Activated T-cell treated with anti-CD3 and anti-CD28 coated beads, Interleukin-2, amount 50 U/mL, for 4 hours (primary cell): ENCODE data around the gene CAMTA1. TPM values are rescaled to one million over a fixed set of nuclear protein-coding genes. Genes with fewer than 3 reads are reported as not detected.

ENCODE experiments used
- ATAC-seq, 2 donors: fragments of 200-7000 bp; cut with Tn5 transposase; one replicate each; pipeline ENCODE4 v1.10.0; 2021
- DNase-seq: peaks from one replicate; pipeline ENCODE4 v3.0.0-alpha.2; 2020
- H3K27me3 Mint-ChIP-seq: one replicate; pipeline ENCODE4 v1.8.0; 2021; ENCODE audit warnings: low read depth, mixed read lengths
- H3K36me3 Mint-ChIP-seq: one replicate; pipeline ENCODE4 v1.8.0; 2022; ENCODE audit warnings: mixed read lengths; ENCODE audit not compliant: insufficient read depth
- H3K4me1 Mint-ChIP-seq: one replicate; pipeline ENCODE4 v1.8.0; 2021; ENCODE audit warnings: low read depth, mixed read lengths
- H3K4me3 Mint-ChIP-seq: one replicate; pipeline ENCODE4 v1.8.0; 2021; ENCODE audit warnings: mild to moderate bottlenecking, moderate library complexity, mixed read lengths
- H3K9me3 Mint-ChIP-seq: one replicate; pipeline ENCODE4 v1.8.0; 2021; ENCODE audit warnings: mixed read lengths
- total RNA-seq, 3 donors: library from RNA; stranded (reverse); gene quantifications; one replicate each; pipeline ENCODE4 v1.2.1, GENCODE V29; 2021

Gene CAMTA1
- total RNA-seq, 3 donors from 2014 or later = 47.5 to 50.3 (median 47.7) TPM

GRCh38 chr1:7338439-7338838 is 553.2 kb downstream of the CAMTA1 start:
- Mint-ChIP-seq H3K36me3 (no peaks in the 10 kb centered on the region), H3K4me3 (no peak overlapping the region), H3K27me3 (no peaks in the 10 kb centered on the region), H3K9me3 (peaks cover under 1% of the 10 kb centered on the region), H3K4me1 (no peaks in the 10 kb centered on the region)
- DNase-seq (no peak), ATAC-seq (no peak)

DNA sequence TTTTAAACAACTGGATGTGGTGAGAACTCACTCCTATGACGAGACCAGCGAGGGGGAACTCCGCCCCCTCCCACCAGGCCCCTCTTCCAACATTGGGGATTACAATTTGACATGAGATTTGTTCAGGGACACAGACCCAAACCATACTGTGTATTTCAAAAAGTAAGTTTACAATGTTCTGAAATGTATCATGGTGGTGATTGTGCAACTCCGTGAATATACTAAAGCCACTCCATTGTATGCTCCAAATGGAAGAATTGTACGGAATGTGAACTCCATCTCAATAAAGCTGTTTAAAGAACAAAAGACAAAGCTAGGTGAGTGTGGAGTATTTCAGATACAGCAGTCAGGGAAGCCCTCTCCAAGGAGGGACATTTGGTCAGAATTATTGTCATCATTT is 553.8 kb downstream of the CAMTA1 start:
- H3K36me3 Mint-ChIP-seq = no peaks in the 10 kb centered on the region
- no peak for DNase-seq
- ATAC-seq = no peak
- no peaks in the 10 kb centered on the region for H3K4me1 Mint-ChIP-seq
- H3K4me3 Mint-ChIP-seq = no peak overlapping the region
- peaks cover 3% of the 10 kb centered on the region for H3K27me3 Mint-ChIP-seq
- H3K9me3 Mint-ChIP-seq = peaks cover 4% of the 10 kb centered on the region

DNA sequence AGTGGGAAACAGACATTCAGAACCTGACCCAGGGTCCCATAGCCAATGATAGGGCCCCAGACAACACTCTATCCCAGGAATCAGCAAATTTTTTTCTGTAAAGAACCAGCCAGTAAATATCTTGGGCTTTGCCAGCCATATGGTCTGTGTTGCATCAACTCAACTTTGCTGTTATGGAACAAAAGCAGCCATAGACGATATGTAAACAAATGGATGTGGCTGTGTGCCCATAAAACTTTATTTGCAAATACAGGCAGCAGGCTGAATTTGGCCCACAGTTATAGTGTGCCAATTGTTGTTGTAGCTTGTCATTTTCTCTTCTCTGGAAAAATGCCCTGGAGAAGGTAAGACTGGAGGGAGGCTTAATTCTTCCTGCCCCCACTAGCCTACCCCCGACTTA is 554.7 kb downstream of the CAMTA1 start:
- H3K4me3 Mint-ChIP-seq = no peak overlapping the region
- H3K27me3 Mint-ChIP-seq = peaks cover 3% of the 10 kb centered on the region
- H3K9me3 Mint-ChIP-seq = peaks cover 4% of the 10 kb centered on the region
- H3K4me1 Mint-ChIP-seq = no peaks in the 10 kb centered on the region
- ATAC-seq (no peak), DNase-seq (no peak)
- no peaks in the 10 kb centered on the region for H3K36me3 Mint-ChIP-seq

- ATAC-seq = no peak
- peaks cover 4% of the 10 kb centered on the region for H3K9me3 Mint-ChIP-seq
- H3K36me3 Mint-ChIP-seq = no peaks in the 10 kb centered on the region
- H3K27me3 Mint-ChIP-seq = peaks cover 3% of the 10 kb centered on the region
- no peak for DNase-seq
- H3K4me3 Mint-ChIP-seq = no peak overlapping the region
- H3K4me1 Mint-ChIP-seq = no peaks in the 10 kb centered on the region
These were observed 556.1 kb downstream of the CAMTA1 start for GRCh38 chr1:7341145-7341905.

DNA sequence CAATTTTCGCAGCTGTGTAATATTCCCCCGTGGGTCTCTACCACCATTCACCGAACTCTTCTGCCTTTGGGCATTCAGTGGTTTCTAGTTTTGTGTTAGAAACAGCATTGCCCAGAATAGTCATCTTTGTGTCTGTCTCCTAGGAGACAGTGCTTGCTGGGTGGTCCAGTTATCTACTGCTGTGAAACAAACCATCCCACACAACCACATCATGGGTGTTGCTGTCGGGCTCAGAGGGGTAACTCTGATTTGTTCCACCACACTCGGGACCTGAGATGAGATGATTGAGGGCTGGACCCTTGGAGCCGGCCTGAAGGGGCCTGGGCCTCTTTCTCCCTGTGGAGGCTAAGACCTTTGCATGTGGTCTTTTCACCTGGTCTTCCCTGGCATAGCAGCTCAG is 558.6 kb downstream of the CAMTA1 start:
- Mint-ChIP-seq H3K4me3 (no peak overlapping the region), H3K27me3 (peaks cover 7% of the 10 kb centered on the region), H3K9me3 (peaks cover 4% of the 10 kb centered on the region), H3K36me3 (no peaks in the 10 kb centered on the region), H3K4me1 (no peaks in the 10 kb centered on the region)
- DNase-seq (no peak), ATAC-seq (no peak)

DNA sequence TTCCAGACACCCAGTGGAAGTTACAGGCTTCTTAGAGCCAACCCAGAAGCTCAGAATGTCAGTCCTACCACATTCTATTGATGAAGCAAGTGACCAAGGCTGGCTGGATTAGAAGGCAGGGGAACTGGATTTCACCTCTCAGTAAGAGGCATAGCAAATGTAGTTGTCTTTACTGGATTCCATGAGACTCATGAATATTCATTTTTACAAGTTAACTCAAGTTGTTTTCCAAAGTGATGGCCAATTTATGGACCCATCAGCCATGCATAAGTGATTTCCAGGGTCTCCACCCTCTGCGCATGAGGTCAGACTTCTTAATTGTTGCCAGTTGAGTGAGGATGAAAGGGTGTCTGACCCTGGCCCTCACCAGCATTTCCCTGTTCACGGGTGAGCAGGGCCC is 559.0 kb downstream of the CAMTA1 start:
- no peaks in the 10 kb centered on the region for H3K4me1 Mint-ChIP-seq
- no peaks in the 10 kb centered on the region for H3K36me3 Mint-ChIP-seq
- H3K4me3 Mint-ChIP-seq = no peak overlapping the region
- ATAC-seq = no peak
- DNase-seq = no peak
- H3K9me3 Mint-ChIP-seq = peaks cover 4% of the 10 kb centered on the region
- peaks cover 7% of the 10 kb centered on the region for H3K27me3 Mint-ChIP-seq

DNA sequence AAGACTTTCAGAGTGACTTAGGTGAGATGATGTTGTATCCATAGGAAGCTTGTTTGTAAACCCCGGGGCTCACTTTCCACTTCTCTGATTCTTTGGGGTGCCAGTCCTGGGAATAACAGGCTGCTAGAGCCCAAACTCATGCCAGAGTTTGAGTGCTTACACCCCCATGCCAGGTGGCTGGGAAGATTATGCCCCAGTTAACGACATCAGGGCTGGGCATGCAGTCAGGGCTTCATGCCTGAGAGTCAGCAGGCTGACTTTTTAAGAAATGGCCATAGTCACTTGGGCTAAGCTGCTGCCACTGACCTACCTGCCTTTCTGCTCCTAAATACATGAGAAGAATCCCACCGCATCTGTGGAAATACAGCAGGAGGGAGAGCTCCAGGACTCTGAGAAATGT is 560.3 kb downstream of the CAMTA1 start:
- Mint-ChIP-seq H3K27me3 (peaks cover 10% of the 10 kb centered on the region), H3K4me1 (no peaks in the 10 kb centered on the region), H3K9me3 (peaks cover 4% of the 10 kb centered on the region), H3K36me3 (no peaks in the 10 kb centered on the region), H3K4me3 (no peak overlapping the region)
- no peak for DNase-seq
- ATAC-seq = no peak

DNA sequence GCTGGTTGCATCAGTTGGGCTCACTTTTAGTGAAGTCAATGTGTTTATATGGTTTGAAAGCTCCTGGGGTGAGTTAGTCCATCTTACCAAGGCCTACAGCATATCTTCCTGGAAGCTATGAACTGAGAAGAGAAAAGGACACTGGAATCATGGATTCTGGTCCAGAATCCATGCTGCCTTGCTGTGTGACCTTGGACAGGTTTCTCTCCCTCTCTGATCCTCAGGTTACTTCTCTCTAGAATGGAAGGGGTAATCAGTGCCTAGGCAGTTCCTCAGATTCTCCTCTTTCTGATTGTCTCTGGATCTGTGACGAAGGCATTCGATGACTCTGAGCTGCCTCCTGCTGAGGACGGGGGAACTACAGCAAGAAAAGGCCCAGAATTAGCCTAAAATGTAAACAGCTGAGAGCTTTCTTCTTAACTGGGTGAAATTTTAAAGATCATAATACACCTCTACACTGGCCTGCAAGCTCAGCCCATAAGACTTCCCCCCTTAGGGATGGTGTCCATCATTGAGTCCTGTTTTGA is 560.9 kb downstream of the CAMTA1 start:
- DNase-seq = no peak
- no peaks in the 10 kb centered on the region for H3K36me3 Mint-ChIP-seq
- H3K4me1 Mint-ChIP-seq = no peaks in the 10 kb centered on the region
- no peak overlapping the region for H3K4me3 Mint-ChIP-seq
- H3K27me3 Mint-ChIP-seq = peaks cover 11% of the 10 kb centered on the region
- ATAC-seq = no peak
- peaks cover 4% of the 10 kb centered on the region for H3K9me3 Mint-ChIP-seq

GRCh38 chr1:7346600-7347570 is 561.6 kb downstream of the CAMTA1 start:
- Mint-ChIP-seq H3K36me3 (no peaks in the 10 kb centered on the region), H3K27me3 (peaks cover 11% of the 10 kb centered on the region), H3K4me3 (no peak overlapping the region), H3K4me1 (no peaks in the 10 kb centered on the region), H3K9me3 (peaks cover 4% of the 10 kb centered on the region)
- DNase-seq = no peak
- ATAC-seq = no peak

- no peak for DNase-seq
- Mint-ChIP-seq H3K9me3 (peaks cover 4% of the 10 kb centered on the region), H3K4me1 (no peaks in the 10 kb centered on the region), H3K27me3 (peaks cover 11% of the 10 kb centered on the region), H3K4me3 (no peak overlapping the region), H3K36me3 (no peaks in the 10 kb centered on the region)
- no peak for ATAC-seq
These were observed 562.8 kb downstream of the CAMTA1 start for GRCh38 chr1:7348073-7348472.

GRCh38 chr1:7348580-7348979 is 563.3 kb downstream of the CAMTA1 start:
- ATAC-seq = no peak
- Mint-ChIP-seq H3K4me1 (no peaks in the 10 kb centered on the region), H3K36me3 (no peaks in the 10 kb centered on the region), H3K4me3 (no peak overlapping the region), H3K27me3 (peaks cover 9% of the 10 kb centered on the region), H3K9me3 (peaks cover 2% of the 10 kb centered on the region)
- no peak for DNase-seq

DNA sequence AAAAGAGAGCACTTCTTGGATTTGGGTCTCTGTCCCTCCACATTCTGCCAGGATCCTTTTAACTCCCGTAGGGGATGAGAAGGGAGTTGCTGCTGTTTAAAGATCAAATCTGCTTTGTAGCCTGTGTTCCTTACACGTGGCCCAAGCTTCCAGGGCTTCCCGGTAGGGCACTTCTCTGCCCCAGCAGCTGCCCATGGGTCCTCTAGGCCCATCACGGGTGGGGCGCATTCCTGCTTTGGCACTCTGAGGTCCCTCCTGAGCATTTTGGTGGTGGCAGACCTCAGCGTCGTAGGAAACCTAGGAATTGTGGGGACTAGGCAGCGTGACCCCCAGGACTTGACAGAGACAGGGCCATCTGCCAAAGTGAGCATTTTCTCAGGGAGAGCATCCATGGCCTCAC is 565.5 kb downstream of the CAMTA1 start:
- no peaks in the 10 kb centered on the region for H3K4me1 Mint-ChIP-seq
- no peaks in the 10 kb centered on the region for H3K9me3 Mint-ChIP-seq
- ATAC-seq (no peak), DNase-seq (no peak)
- H3K27me3 Mint-ChIP-seq = peaks cover 8% of the 10 kb centered on the region
- no peak overlapping the region for H3K4me3 Mint-ChIP-seq
- no peaks in the 10 kb centered on the region for H3K36me3 Mint-ChIP-seq

- no peaks in the 10 kb centered on the region for H3K4me1 Mint-ChIP-seq
These were observed 566.4 kb downstream of the CAMTA1 start for GRCh38 chr1:7351649-7352048.

GRCh38 chr1:7352364-7352763 is 567.1 kb downstream of the CAMTA1 start:
- Mint-ChIP-seq H3K4me1 (no peaks in the 10 kb centered on the region), H3K9me3 (no peaks in the 10 kb centered on the region)
- ATAC-seq = no peak

More at GRCh38 chr1:7351649-7352048, 566.4 kb downstream of the CAMTA1 start:
- Mint-ChIP-seq H3K27me3 (peaks cover 8% of the 10 kb centered on the region), H3K9me3 (no peaks in the 10 kb centered on the region), H3K4me3 (no peak overlapping the region), H3K36me3 (no peaks in the 10 kb centered on the region)
- DNase-seq (no peak), ATAC-seq (no peak)

More at GRCh38 chr1:7352364-7352763, 567.1 kb downstream of the CAMTA1 start:
- H3K4me3 Mint-ChIP-seq = no peak overlapping the region
- H3K27me3 Mint-ChIP-seq = peaks cover 6% of the 10 kb centered on the region
- H3K36me3 Mint-ChIP-seq = no peaks in the 10 kb centered on the region
- DNase-seq = no peak
